Muscle layer of duodenum (tissue), 2 donors: ENCODE results near the gene PARN.
"Not testable (repeated sequence)": the region's sequence is repeated elsewhere in the genome, so short reads cannot be mapped to it uniquely, and the experiment has no call there.

Experiments
- H3K27ac ChIP-seq: one replicate; pipeline ENCODE4 v1.7.0; 2013; ENCODE audit warnings: mild to moderate bottlenecking, low read length
- H3K27me3 ChIP-seq: one replicate; pipeline ENCODE4 v1.7.0; 2013; ENCODE audit warnings: low read depth, mild to moderate bottlenecking, control low read depth, low read length
- H3K36me3 ChIP-seq, 2 donors: one replicate each; pipeline ENCODE4 v1.7.0; 2013; ENCODE audit warnings: low read length in 2 of 2, control low read depth in 1 of 2, mild to moderate bottlenecking in 1 of 2; ENCODE audit not compliant: insufficient read depth in 2 of 2, control insufficient read depth in 1 of 2
- H3K4me1 ChIP-seq, 2 donors: one replicate each; pipeline ENCODE4 v1.7.0; 2013; ENCODE audit warnings: low read length in 2 of 2, mild to moderate bottlenecking in 2 of 2, control low read depth in 1 of 2, moderate library complexity in 1 of 2; ENCODE audit not compliant: insufficient read depth in 2 of 2, control insufficient read depth in 1 of 2
- H3K4me3 ChIP-seq, 2 donors: one replicate each; pipeline ENCODE4 v1.7.0; 2013; ENCODE audit warnings: low read length in 2 of 2, low read depth in 1 of 2, mild to moderate bottlenecking in 1 of 2
- H3K9me3 ChIP-seq, 2 donors: one replicate each; pipeline ENCODE4 v1.7.0; 2013; ENCODE audit warnings: low read length in 2 of 2, control low read depth in 1 of 2, mild to moderate bottlenecking in 1 of 2; ENCODE audit not compliant: control insufficient read depth in 1 of 2
- donor health status: healthy.

The PARN gene

DNA sequence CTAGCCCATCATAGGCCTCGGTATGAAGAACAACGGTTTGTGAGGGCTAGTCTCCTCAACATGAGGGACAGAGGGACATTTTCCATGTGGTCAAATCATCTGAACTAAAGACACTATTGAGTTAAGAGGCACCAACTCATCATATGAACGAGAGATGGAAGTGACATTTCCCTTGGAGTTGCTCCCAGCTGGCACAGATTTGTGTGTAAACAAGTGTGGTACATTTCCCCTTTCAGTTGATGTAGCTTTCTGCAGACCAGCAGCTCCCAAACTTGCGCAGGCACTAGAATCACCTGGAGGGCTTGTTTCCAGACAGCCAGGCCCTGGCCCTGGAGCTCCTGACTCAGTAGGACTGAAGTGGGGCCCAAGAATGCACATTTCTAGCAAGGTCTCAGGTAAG, 205.5 kb downstream of the PARN start:
- Histone ChIP-seq H3K9me3 (no peaks in the 10 kb centered on the region), H3K27me3 (no peaks in the 10 kb centered on the region), H3K4me3 (no peak overlapping the region), H3K27ac (no peak overlapping the region), H3K4me1 (no peaks in the 10 kb centered on the region), H3K36me3 (no peaks in the 10 kb centered on the region)

DNA sequence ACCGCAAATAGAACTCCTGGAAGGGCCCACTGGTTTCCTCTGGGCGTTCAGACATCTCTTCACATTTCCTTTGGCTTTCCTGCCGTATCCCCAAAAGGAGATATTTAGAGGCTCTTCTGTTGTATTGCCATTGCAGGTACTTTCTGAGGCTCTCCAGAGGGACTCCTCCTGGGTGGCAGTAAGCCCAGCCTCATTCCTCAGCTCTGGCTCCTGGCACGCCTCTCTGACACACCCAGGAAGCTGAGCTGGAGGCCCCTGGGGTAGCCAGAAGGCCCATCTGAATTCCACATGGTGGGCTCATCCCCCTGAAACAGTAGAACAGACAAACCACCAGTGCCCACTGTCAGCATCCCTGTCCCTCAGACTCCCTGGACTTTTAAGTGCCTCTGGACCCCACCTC, 206.7 kb downstream of the PARN start:
- H3K27ac ChIP-seq, result no peak overlapping the region

DNA sequence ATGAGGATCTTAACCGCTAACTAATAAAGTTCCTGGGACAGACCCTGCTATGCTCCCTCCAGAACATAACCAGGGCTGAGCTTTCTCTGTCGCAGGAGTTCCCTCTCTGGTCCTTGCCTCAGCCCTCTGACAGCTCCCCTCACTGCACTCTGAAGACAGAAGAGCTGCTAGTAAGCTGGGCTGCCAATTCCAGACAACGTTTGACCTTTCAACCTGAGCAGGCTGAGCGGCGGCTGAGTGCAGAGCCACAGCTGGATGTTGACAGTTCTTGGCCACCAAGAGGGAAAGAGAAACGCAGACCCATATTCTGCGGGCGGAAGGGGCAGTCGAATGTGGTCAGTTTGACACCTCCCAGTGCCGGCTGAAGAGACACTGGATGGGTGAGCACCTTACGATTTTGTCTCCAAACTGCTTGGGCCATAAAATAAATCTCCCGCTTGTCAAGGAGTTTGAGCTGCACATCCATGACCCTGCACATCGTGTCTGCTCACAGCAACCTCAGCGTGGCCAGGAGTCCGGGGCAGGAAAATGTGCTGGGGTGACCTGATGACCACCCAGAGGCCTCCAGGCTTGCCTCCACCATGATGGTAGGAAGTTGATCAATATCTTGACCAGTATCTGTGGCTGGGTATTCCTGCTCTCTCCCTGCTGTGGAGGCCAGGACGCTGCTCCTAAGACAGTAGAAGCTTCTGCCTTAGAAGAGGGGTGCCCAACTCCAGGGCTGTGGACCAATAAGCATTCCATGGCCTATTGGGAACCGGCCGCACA, 209.2 kb downstream of the PARN start:
- H3K4me1 ChIP-seq, result no peaks in the 10 kb centered on the region
- H3K36me3 ChIP-seq, result no peaks in the 10 kb centered on the region
- H3K27me3 ChIP-seq, result no peaks in the 10 kb centered on the region
- H3K27ac ChIP-seq, result no peak overlapping the region
- H3K4me3 ChIP-seq, result no peak overlapping the region
- H3K9me3 ChIP-seq, result no peaks in the 10 kb centered on the region

More for the DNA sequence above, 206.7 kb downstream of the PARN start:
- H3K9me3 ChIP-seq, result no peaks in the 10 kb centered on the region
- H3K4me3 ChIP-seq, result no peak overlapping the region
- H3K27me3 ChIP-seq, result no peaks in the 10 kb centered on the region
- no peaks in the 10 kb centered on the region for H3K4me1 ChIP-seq
- H3K36me3 ChIP-seq, result no peaks in the 10 kb centered on the region

DNA sequence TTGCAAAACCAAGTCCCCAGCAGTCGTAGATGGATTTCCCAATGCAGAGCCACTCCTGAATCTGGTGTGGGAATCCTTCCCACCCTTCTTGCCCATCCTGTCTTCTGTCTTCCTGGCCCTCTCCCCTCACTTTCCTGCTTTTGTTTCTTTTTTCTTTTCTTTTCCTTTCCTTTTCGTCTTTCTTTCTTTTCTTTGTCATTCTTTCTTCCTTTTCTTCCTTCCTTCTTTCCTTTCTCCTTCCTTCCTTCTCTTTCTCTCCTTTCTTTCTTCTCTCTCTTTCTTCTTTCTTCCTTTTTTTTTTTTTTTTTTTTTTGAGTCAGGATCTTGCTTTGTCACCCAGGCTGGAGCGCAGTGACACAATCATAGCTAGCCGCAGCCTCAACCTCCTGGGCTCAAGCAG, 209.8 kb downstream of the PARN start:
- not testable (repeated sequence) for H3K9me3 ChIP-seq, H3K4me3 ChIP-seq, H3K27me3 ChIP-seq, H3K4me1 ChIP-seq, H3K36me3 ChIP-seq, H3K27ac ChIP-seq

DNA sequence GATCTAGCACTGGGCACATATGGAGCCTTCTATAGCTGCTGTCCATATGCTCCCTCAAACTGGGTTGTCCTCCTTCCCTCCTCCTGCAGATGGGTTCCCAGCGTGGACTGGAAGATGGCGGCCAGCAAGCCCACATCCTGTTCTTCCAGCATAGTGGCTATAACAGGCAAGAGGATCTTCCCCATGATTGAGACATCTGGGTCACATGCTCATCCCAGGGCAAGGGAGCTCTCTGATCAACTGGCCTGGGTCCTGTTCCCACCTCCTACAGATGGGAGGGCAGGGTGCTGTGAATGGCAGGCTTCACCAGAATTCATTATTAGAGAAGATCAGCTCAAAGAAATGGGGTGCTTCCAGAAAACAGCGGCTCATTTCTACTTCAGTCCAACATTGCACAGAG, 210.2 kb downstream of the PARN start:
- Histone ChIP-seq H3K4me3 (no peak overlapping the region), H3K9me3 (no peaks in the 10 kb centered on the region), H3K27me3 (no peaks in the 10 kb centered on the region), H3K27ac (no peak overlapping the region), H3K36me3 (no peaks in the 10 kb centered on the region), H3K4me1 (no peaks in the 10 kb centered on the region)

DNA sequence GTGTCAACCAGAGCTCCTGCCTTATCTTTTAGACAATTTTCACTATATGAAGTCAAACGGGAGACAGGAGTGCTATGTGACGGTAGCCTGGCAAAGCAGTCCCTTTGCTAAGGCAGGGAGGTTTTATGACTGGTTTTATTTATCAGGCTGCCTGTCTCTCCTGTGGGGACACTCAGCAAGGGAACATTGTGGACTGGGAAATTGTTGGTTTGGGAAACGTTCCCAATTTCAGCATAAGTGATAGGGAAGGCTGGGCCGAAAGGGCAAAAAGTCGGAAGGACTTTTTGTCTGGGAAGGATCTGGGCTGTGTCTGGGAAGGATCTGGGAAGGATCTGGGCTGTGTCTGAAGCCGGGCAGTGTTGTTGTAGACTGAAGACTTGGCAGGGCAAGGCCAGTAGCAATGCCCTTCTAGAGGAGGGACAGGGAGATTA, 211.2 kb downstream of the PARN start:
- Histone ChIP-seq H3K9me3 (no peaks in the 10 kb centered on the region), H3K36me3 (no peaks in the 10 kb centered on the region), H3K4me1 (no peaks in the 10 kb centered on the region), H3K27me3 (no peaks in the 10 kb centered on the region), H3K27ac (no peak overlapping the region), H3K4me3 (no peak overlapping the region)

DNA sequence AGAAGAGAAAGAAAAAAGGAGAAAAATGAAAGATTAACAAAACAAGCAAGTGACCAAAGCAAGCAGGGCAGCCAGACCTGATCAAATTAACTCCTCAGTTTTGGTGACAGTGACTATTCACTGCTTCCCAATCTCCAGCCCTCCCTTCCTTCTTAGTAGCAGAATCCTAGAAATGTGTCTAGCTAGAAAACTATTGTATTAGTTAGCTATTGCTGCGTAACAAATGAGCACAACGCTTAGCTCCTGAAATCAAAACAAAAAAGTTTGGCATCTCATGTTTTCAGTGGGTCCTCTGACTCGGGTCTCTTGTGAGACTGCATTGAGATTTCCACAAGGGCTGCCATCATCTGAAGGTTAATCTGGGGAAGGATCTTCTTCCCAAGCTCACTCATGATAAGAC, 213.9 kb downstream of the PARN start:
- Histone ChIP-seq H3K9me3 (no peaks in the 10 kb centered on the region), H3K27me3 (no peaks in the 10 kb centered on the region), H3K4me1 (no peaks in the 10 kb centered on the region), H3K36me3 (no peaks in the 10 kb centered on the region), H3K27ac (no peak overlapping the region), H3K4me3 (no peak overlapping the region)

DNA sequence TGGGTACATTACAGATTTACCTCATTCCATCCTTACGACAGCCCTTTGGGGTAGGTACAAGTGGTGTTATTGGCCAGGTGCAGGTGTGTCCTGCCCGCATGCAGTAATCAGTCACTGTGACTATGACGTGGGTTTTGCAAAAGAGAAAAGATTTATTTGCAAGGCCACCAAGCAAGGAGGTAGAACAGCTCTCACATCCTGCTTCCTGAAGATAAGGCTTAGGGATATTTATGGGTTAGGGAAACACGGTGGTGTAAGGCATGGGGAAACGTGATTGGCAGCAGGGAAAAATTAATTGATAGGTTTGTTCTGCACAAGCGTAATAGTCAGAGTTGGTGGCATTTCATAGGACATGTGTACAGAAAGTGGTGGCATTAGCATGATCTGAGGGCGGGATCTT, 214.8 kb downstream of the PARN start:
- Histone ChIP-seq H3K27ac (no peak overlapping the region), H3K9me3 (no peaks in the 10 kb centered on the region), H3K4me1 (no peaks in the 10 kb centered on the region), H3K4me3 (no peak overlapping the region), H3K27me3 (no peaks in the 10 kb centered on the region), H3K36me3 (no peaks in the 10 kb centered on the region)

DNA sequence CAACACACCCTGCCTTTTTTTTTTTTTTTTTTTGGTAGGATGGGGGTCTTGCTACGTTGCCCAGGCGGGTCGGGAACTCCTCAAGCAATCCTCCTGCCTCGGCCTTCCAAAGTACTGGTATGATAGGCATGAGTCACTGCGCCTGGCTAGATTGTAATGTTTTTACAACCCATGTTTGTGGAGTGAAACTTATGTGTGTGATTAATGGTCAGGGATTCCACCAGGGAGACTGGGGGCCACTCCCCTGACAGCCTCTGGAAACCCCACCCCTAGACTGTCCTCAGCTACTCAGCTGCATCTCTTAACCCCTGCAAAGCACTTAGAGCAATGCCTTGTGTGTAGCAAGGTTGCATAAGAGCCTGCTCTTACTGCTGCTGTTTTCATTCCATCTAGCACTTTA, 220.5 kb downstream of the PARN start:
- Histone ChIP-seq H3K27me3 (no peaks in the 10 kb centered on the region), H3K4me3 (no peak overlapping the region), H3K9me3 (no peaks in the 10 kb centered on the region), H3K27ac (no peak overlapping the region), H3K4me1 (no peaks in the 10 kb centered on the region), H3K36me3 (no peaks in the 10 kb centered on the region)

DNA sequence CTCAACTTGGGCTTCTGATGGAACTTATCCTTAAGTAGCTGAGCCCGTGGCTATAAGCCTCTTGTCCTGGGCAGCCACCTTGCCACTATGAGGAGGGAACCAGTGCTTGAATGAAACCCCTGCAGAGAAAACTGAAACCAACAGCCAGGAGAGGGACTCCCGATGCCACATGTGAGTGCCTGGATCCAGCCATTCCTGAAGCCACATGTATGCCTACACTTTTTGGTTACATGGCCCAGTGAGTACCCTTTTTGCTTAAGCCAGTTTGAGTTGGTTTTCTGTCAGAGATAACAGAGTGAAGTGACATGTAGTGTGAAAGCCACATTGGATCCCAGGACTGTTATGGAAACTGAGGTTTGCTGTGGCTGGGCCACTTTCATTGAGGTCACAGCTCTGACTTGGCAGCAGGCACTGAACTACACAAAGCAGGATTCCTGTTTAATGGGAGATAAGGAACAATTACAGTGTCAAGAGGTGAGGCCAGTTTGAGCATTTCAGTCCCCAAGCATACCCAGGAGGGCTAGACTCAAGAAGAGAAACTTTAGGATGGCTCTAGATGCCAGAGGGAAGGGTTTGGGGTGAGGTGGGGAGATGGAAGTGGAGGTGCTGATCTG, 222.2 kb downstream of the PARN start:
- Histone ChIP-seq H3K36me3 (no peaks in the 10 kb centered on the region), H3K27me3 (no peaks in the 10 kb centered on the region), H3K9me3 (no peaks in the 10 kb centered on the region), H3K27ac (no peak overlapping the region), H3K4me3 (no peak overlapping the region), H3K4me1 (no peaks in the 10 kb centered on the region)

DNA sequence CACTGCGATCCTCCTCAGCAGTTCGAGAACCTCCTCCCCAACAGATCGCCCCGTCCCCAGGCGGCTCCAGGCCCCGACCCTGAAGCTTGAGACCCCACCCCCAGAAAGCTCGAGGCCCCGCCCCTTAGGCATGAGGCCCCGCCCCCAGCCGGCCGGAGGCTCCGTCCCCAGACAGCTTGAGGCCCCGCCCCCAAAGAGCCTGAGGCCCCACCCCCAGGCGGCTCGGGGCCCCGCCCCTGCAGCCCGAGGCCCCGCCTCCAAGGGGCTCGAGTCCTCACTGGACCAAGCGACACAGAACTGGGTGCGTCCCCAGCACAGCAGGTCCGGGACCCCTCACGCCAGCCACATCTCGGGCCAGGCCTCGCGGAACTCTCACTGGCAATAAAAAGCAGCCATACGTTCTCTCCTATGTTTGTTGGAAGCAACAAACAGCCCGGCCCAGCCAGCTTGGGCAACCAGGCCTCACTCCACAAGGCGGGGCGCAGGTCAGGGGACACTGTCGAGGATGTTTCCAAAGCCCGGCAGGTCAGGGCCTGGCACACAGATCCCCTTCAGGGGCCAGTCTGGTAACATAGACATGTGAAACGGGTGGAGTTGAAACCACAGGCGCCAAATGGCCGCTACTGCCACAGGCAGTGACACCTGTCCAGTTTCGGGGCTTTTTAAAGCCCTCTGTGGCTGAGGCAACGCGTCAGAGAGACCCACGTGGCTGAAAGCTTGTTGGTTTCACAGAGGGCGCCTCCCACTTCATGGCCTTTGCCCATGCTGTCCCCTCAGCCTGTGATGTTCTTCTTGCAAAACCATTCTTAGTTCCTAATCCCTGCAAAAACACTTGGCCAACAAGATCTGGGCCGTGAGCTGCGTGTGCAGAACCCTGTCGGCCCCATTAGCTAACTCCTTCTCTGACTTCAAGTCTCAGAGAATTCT, 224.2 kb downstream of the PARN start:
- Histone ChIP-seq H3K9me3 (no peaks in the 10 kb centered on the region), H3K4me1 (no peaks in the 10 kb centered on the region), H3K27me3 (no peaks in the 10 kb centered on the region), H3K27ac (no peak overlapping the region), H3K4me3 (no peak overlapping the region), H3K36me3 (no peaks in the 10 kb centered on the region)
